Measurements from ENCODE around the gene DNAH8.
"Not testable (repeated sequence)": the region's sequence is repeated elsewhere in the genome, so short reads cannot be mapped to it uniquely, and the experiment has no call there.

DNAH8 gene

GRCh38 chr6:38750968-38751615, 36.0 kb downstream of the DNAH8 start:
- no peak for DNase-seq

GRCh38 chr6:38753707-38754106, 38.6 kb downstream of the DNAH8 start:
- no peak for DNase-seq

GRCh38 chr6:38755207-38755606, 40.1 kb downstream of the DNAH8 start:
- no peak for DNase-seq

GRCh38 chr6:38755874-38756273, 40.8 kb downstream of the DNAH8 start:
- no peak for DNase-seq

GRCh38 chr6:38760097-38760496, 45.0 kb downstream of the DNAH8 start:
- DNase-seq, result no peak

- DNase-seq, result no peak
Observed at GRCh38 chr6:38762848-38763247, 47.7 kb downstream of the DNAH8 start.

- DNase-seq, result no peak
Observed at GRCh38 chr6:38767560-38767959, 52.4 kb downstream of the DNAH8 start.

GRCh38 chr6:38773338-38773737, 58.2 kb downstream of the DNAH8 start:
- DNase-seq, result peak in 1 of 2 donors; percentile 1

GRCh38 chr6:38774929-38775707, 60.0 kb downstream of the DNAH8 start:
- no peak for DNase-seq

GRCh38 chr6:38775870-38776269, 60.8 kb downstream of the DNAH8 start:
- DNase-seq, result no peak

- no peak for DNase-seq
Observed at GRCh38 chr6:38776515-38776914, 61.4 kb downstream of the DNAH8 start.

GRCh38 chr6:38779310-38780062, 64.4 kb downstream of the DNAH8 start:
- no peak for DNase-seq

- no peak for DNase-seq
Observed at GRCh38 chr6:38782616-38783015, 67.5 kb downstream of the DNAH8 start.

- no peak for DNase-seq
Observed at GRCh38 chr6:38783443-38784228, 68.5 kb downstream of the DNAH8 start.

- no peak for DNase-seq
Observed at GRCh38 chr6:38784506-38785235, 69.6 kb downstream of the DNAH8 start.

- no peak for DNase-seq
Observed at GRCh38 chr6:38786486-38786885, 71.4 kb downstream of the DNAH8 start.

GRCh38 chr6:38789256-38789655, 74.1 kb downstream of the DNAH8 start:
- DNase-seq, result no peak

GRCh38 chr6:38792356-38792755, 77.2 kb downstream of the DNAH8 start:
- no peak for DNase-seq

- DNase-seq, result no peak
Observed at GRCh38 chr6:38794682-38795081, 79.6 kb downstream of the DNAH8 start.

GRCh38 chr6:38796006-38796405, 80.9 kb downstream of the DNAH8 start:
- no peak for DNase-seq

- not testable (repeated sequence) for DNase-seq
Observed at GRCh38 chr6:38796437-38796836, 81.3 kb downstream of the DNAH8 start.

GRCh38 chr6:38796850-38797249, 81.7 kb downstream of the DNAH8 start:
- no peak for DNase-seq
